ENCODE measurements around the gene RPUSD2.

DNA sequence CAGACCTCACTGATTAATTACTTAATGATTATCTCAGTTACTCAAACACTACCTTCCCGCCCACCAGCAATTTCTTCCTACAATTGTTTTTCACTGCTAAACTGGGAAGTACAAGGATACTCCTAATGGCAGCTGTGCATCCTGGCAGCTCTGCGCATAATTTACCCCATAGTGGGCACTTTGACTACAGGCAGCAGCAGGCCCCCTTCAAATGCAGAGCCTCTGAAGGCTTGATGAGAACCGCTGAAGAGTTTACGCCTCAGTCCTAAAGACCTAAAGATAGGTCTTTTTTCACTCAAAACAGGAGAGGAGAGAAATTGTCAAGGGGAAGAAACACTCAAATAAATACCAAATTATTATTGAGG is 15.0 kb upstream of the RPUSD2 start:
- TF ChIP-seq YY1 (IDR thresholded peaks at IDR 0.05; ENCODE audit: low read depth) (no peak), POLR2AphosphoS5 (IDR thresholded peaks at IDR 0.05; ENCODE audit: low read depth, low read length) (no peak), RAD21 (IDR thresholded peaks at IDR 0.05; ENCODE audit: low read length) (no peak), FOXJ3 (CRISPR knock-in tag; IDR thresholded peaks at IDR 0.05) (no peak)
- TF ChIP-seq, protein P1, sequence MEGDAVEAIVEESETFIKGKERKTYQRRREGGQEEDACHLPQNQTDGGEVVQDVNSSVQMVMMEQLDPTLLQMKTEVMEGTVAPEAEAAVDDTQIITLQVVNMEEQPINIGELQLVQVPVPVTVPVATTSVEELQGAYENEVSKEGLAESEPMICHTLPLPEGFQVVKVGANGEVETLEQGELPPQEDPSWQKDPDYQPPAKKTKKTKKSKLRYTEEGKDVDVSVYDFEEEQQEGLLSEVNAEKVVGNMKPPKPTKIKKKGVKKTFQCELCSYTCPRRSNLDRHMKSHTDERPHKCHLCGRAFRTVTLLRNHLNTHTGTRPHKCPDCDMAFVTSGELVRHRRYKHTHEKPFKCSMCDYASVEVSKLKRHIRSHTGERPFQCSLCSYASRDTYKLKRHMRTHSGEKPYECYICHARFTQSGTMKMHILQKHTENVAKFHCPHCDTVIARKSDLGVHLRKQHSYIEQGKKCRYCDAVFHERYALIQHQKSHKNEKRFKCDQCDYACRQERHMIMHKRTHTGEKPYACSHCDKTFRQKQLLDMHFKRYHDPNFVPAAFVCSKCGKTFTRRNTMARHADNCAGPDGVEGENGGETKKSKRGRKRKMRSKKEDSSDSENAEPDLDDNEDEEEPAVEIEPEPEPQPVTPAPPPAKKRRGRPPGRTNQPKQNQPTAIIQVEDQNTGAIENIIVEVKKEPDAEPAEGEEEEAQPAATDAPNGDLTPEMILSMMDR (IDR thresholded peaks at IDR 0.05) = no peak
- TF ChIP-seq, protein P2, sequence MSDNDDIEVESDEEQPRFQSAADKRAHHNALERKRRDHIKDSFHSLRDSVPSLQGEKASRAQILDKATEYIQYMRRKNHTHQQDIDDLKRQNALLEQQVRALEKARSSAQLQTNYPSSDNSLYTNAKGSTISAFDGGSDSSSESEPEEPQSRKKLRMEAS (IDR thresholded peaks at IDR 0.05; ENCODE audit: low read depth) = no peak
- TF ChIP-seq, protein P3, sequence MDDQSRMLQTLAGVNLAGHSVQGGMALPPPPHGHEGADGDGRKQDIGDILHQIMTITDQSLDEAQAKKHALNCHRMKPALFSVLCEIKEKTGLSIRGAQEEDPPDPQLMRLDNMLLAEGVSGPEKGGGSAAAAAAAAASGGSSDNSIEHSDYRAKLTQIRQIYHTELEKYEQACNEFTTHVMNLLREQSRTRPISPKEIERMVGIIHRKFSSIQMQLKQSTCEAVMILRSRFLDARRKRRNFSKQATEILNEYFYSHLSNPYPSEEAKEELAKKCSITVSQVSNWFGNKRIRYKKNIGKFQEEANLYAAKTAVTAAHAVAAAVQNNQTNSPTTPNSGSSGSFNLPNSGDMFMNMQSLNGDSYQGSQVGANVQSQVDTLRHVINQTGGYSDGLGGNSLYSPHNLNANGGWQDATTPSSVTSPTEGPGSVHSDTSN (IDR thresholded peaks at IDR 0.05) = no peak

Data from SK-N-SH (cell line).